ENCODE data around the gene PANK3. TPM values are rescaled to one million over a fixed set of nuclear protein-coding genes. Genes with fewer than 3 reads are reported as not detected.

The PANK3 gene
- total RNA-seq (10 to 100 TPM; 30.2 to 39.2 TPM), total RNA-seq (111 to 195 reads per million in 2 donors)

- no peak for DNase-seq
- peaks cover 2% of the 10 kb centered on the region for H3K27me3 Mint-ChIP-seq
- peak within 1 kb of the TSS; percentile 89 for H3K4me3 Mint-ChIP-seq
- H3K9me3 ChIP-seq (ENCODE audit: control insufficient read depth, low read length, poor library complexity, severe bottlenecking): no peaks in the 10 kb centered on the region
- H3K4me1 Mint-ChIP-seq: peaks cover 25% of the 10 kb centered on the region
- peak; percentile 59 for ATAC-seq
- H3K27ac Mint-ChIP-seq: peak within 1 kb of the TSS; percentile 79
- no peaks in the 10 kb centered on the region for H3K36me3 Mint-ChIP-seq (ENCODE audit: low read depth)
Measured at GRCh38 chr5:168578538-168579487, at the start of gene PANK3. TSS of gene PANK3 (minus strand) at chr5:168579368. CDS start at chr5:168579283, 85 bp downstream.

GRCh38 chr5:168624850-168625364 is 45.7 kb upstream of the PANK3 start:
- Mint-ChIP-seq H3K36me3 (ENCODE audit: low read depth) (peaks cover 3% of the 10 kb centered on the region), H3K4me3 (no peak overlapping the region), H3K4me1 (no peaks in the 10 kb centered on the region), H3K27me3 (peaks cover 6% of the 10 kb centered on the region), H3K27ac (no peak overlapping the region)
- ATAC-seq (no peak), DNase-seq (no peak)
- no peaks in the 10 kb centered on the region for H3K9me3 ChIP-seq (ENCODE audit: control insufficient read depth, low read length, poor library complexity, severe bottlenecking)

- H3K4me3 Mint-ChIP-seq: no peak overlapping the region
- H3K36me3 Mint-ChIP-seq (ENCODE audit: low read depth): no peaks in the 10 kb centered on the region
- H3K4me1 Mint-ChIP-seq: no peaks in the 10 kb centered on the region
- DNase-seq (no peak), ATAC-seq (no peak)
- H3K27me3 Mint-ChIP-seq: no peaks in the 10 kb centered on the region
- no peak overlapping the region for H3K27ac Mint-ChIP-seq
- H3K9me3 ChIP-seq (ENCODE audit: control insufficient read depth, low read length, poor library complexity, severe bottlenecking): no peaks in the 10 kb centered on the region
Measured at GRCh38 chr5:168620807-168621206, 41.6 kb upstream of the PANK3 start.

GRCh38 chr5:168614661-168615060 is 35.5 kb upstream of the PANK3 start:
- DNase-seq (no peak), ATAC-seq (no peak)
- H3K27ac Mint-ChIP-seq: no peak overlapping the region
- H3K9me3 ChIP-seq (ENCODE audit: control insufficient read depth, low read length, poor library complexity, severe bottlenecking): no peaks in the 10 kb centered on the region
- H3K36me3 Mint-ChIP-seq (ENCODE audit: low read depth): peaks cover 2% of the 10 kb centered on the region
- no peak overlapping the region for H3K4me3 Mint-ChIP-seq
- no peaks in the 10 kb centered on the region for H3K27me3 Mint-ChIP-seq
- peaks cover 6% of the 10 kb centered on the region for H3K4me1 Mint-ChIP-seq

- DNase-seq: no peak
- Mint-ChIP-seq H3K4me3 (no peak overlapping the region), H3K27me3 (no peaks in the 10 kb centered on the region), H3K4me1 (peaks cover 6% of the 10 kb centered on the region), H3K27ac (no peak overlapping the region), H3K36me3 (ENCODE audit: low read depth) (peaks cover 2% of the 10 kb centered on the region)
- H3K9me3 ChIP-seq (ENCODE audit: control insufficient read depth, low read length, poor library complexity, severe bottlenecking): no peaks in the 10 kb centered on the region
- no peak for ATAC-seq
Measured at GRCh38 chr5:168613996-168614395, 34.8 kb upstream of the PANK3 start.

- Mint-ChIP-seq H3K36me3 (ENCODE audit: low read depth) (peaks cover 2% of the 10 kb centered on the region), H3K4me3 (peak overlapping the region; percentile 10), H3K4me1 (peaks cover 9% of the 10 kb centered on the region), H3K27me3 (no peaks in the 10 kb centered on the region), H3K27ac (no peak overlapping the region)
- ATAC-seq (no peak), DNase-seq (no peak)
- no peaks in the 10 kb centered on the region for H3K9me3 ChIP-seq (ENCODE audit: control insufficient read depth, low read length, poor library complexity, severe bottlenecking)
Measured at GRCh38 chr5:168613396-168613795, 34.2 kb upstream of the PANK3 start.

GRCh38 chr5:168612996-168613395 is 33.8 kb upstream of the PANK3 start:
- H3K4me3 Mint-ChIP-seq: peak overlapping the region; percentile 10
- peaks cover 9% of the 10 kb centered on the region for H3K4me1 Mint-ChIP-seq
- no peak overlapping the region for H3K27ac Mint-ChIP-seq
- ATAC-seq: peak; percentile 99
- no peaks in the 10 kb centered on the region for H3K27me3 Mint-ChIP-seq
- no peak for DNase-seq
- peaks cover 2% of the 10 kb centered on the region for H3K36me3 Mint-ChIP-seq (ENCODE audit: low read depth)
- no peaks in the 10 kb centered on the region for H3K9me3 ChIP-seq (ENCODE audit: control insufficient read depth, low read length, poor library complexity, severe bottlenecking)

GRCh38 chr5:168612123-168612522 is 33.0 kb upstream of the PANK3 start:
- ATAC-seq: no peak

GRCh38 chr5:168611165-168611564 is 32.0 kb upstream of the PANK3 start:
- Mint-ChIP-seq H3K4me1 (peaks cover 9% of the 10 kb centered on the region), H3K4me3 (no peak overlapping the region), H3K27ac (no peak overlapping the region), H3K27me3 (peaks cover 3% of the 10 kb centered on the region), H3K36me3 (ENCODE audit: low read depth) (peaks cover 2% of the 10 kb centered on the region)
- no peaks in the 10 kb centered on the region for H3K9me3 ChIP-seq (ENCODE audit: control insufficient read depth, low read length, poor library complexity, severe bottlenecking)
- ATAC-seq (no peak), DNase-seq (no peak)

More at GRCh38 chr5:168612123-168612522, 33.0 kb upstream of the PANK3 start:
- Mint-ChIP-seq H3K27me3 (no peaks in the 10 kb centered on the region), H3K27ac (no peak overlapping the region), H3K36me3 (ENCODE audit: low read depth) (peaks cover 2% of the 10 kb centered on the region), H3K4me3 (no peak overlapping the region), H3K4me1 (peaks cover 9% of the 10 kb centered on the region)
- no peaks in the 10 kb centered on the region for H3K9me3 ChIP-seq (ENCODE audit: control insufficient read depth, low read length, poor library complexity, severe bottlenecking)
- DNase-seq: no peak

GRCh38 chr5:168609806-168610482 is 30.8 kb upstream of the PANK3 start:
- Mint-ChIP-seq H3K4me1 (peaks cover 9% of the 10 kb centered on the region), H3K36me3 (ENCODE audit: low read depth) (peaks cover 2% of the 10 kb centered on the region), H3K27ac (no peak overlapping the region), H3K27me3 (peaks cover 6% of the 10 kb centered on the region), H3K4me3 (no peak overlapping the region)
- ATAC-seq: no peak
- H3K9me3 ChIP-seq (ENCODE audit: control insufficient read depth, low read length, poor library complexity, severe bottlenecking): no peaks in the 10 kb centered on the region
- DNase-seq: no peak

GRCh38 chr5:168608821-168609220 is 29.7 kb upstream of the PANK3 start:
- peaks cover 11% of the 10 kb centered on the region for H3K27me3 Mint-ChIP-seq
- H3K4me1 Mint-ChIP-seq: peaks cover 9% of the 10 kb centered on the region
- DNase-seq (no peak), ATAC-seq (no peak)
- no peak overlapping the region for H3K4me3 Mint-ChIP-seq
- peaks cover 3% of the 10 kb centered on the region for H3K36me3 Mint-ChIP-seq (ENCODE audit: low read depth)
- H3K9me3 ChIP-seq (ENCODE audit: control insufficient read depth, low read length, poor library complexity, severe bottlenecking): no peaks in the 10 kb centered on the region
- H3K27ac Mint-ChIP-seq: no peak overlapping the region

GRCh38 chr5:168608386-168608785 is 29.2 kb upstream of the PANK3 start:
- H3K9me3 ChIP-seq (ENCODE audit: control insufficient read depth, low read length, poor library complexity, severe bottlenecking): no peaks in the 10 kb centered on the region
- Mint-ChIP-seq H3K27ac (no peak overlapping the region), H3K4me3 (no peak overlapping the region), H3K27me3 (peaks cover 15% of the 10 kb centered on the region), H3K4me1 (peaks cover 9% of the 10 kb centered on the region), H3K36me3 (ENCODE audit: low read depth) (peaks cover 3% of the 10 kb centered on the region)
- DNase-seq (no peak), ATAC-seq (no peak)

GRCh38 chr5:168607946-168608345 is 28.8 kb upstream of the PANK3 start:
- Mint-ChIP-seq H3K27me3 (peaks cover 15% of the 10 kb centered on the region), H3K27ac (no peak overlapping the region), H3K36me3 (ENCODE audit: low read depth) (peaks cover 3% of the 10 kb centered on the region), H3K4me1 (peaks cover 7% of the 10 kb centered on the region), H3K4me3 (no peak overlapping the region)
- ATAC-seq: no peak
- H3K9me3 ChIP-seq (ENCODE audit: control insufficient read depth, low read length, poor library complexity, severe bottlenecking): no peaks in the 10 kb centered on the region
- DNase-seq: no peak

Data from T-helper 17 cell (primary cell).